Measurements from ENCODE around the gene TMPRSS3. TPM values are rescaled to one million over a fixed set of nuclear protein-coding genes. Genes with fewer than 3 reads are reported as not detected.
A peak's percentile ranks its signal among the peaks of the same experiment; 100 is the strongest.

Gene TMPRSS3
- total and polyA plus RNA-seq, 9 of the 15 experiments (the other 6 are each of a cell fraction or from before 2014, with no cell fraction given): 0.07 TPM; not detected in 8

- TF ChIP-seq REST (IDR thresholded peaks at IDR 0.05; ENCODE audit: borderline replicate concordance) (peak; percentile 58), REST (CRISPR knock-in tag; IDR thresholded peaks at IDR 0.05; ENCODE audit: low read depth) (no peak), FOXK2 (conservative IDR thresholded peaks at IDR 0.05 in 1 of 2, IDR thresholded peaks at IDR 0.05 in 1 of 2; ENCODE audit: low read depth in 2 of 2) (peak; percentile 75 to 76; a peak in 3 of 4 replicates), POLR2AphosphoS5 (IDR thresholded peaks at IDR 0.05; ENCODE audit: control insufficient read depth, insufficient read depth, low read depth, low read length) (no peak), MAX (CRISPR knock-in tag; IDR thresholded peaks at IDR 0.05) (peak; percentile 73; the same call in 1 of the 2 replicates), TFAP4 (CRISPR knock-in tag; IDR thresholded peaks at IDR 0.05; ENCODE audit: borderline replicate concordance) (peak; percentile 43; the same call in 1 of the 2 replicates), CREB1 (IDR thresholded peaks at IDR 0.05) (peak; percentile 74), CREB1 (CRISPR knock-in tag; IDR thresholded peaks at IDR 0.05) (peak; percentile 73; the same call in 1 of the 2 replicates), RCOR1 (IDR thresholded peaks at IDR 0.05; ENCODE audit: borderline replicate concordance in 1 of 2, low read depth in 2 of 2, low read length in 2 of 2) (peak in 1 of 2 experiments; percentile 83; a peak in 1 of 4 replicates), TEAD1 (CRISPR knock-in tag; IDR thresholded peaks at IDR 0.05) (peak in 1 of 2 experiments; percentile 35; a peak in 1 of 4 replicates), JUN (IDR thresholded peaks at IDR 0.05; ENCODE audit: borderline replicate concordance, low read depth, low read length) (peak; percentile 96), JUN (CRISPR knock-in tag; IDR thresholded peaks at IDR 0.05; ENCODE audit: borderline replicate concordance) (no peak), TRIM24 (IDR thresholded peaks at IDR 0.05) (peak; percentile 58 to 75; a peak in 3 of 4 replicates), RAD21 (CRISPR knock-in tag; conservative IDR thresholded peaks at IDR 0.05 in 1 of 2, IDR thresholded peaks at IDR 0.05 in 1 of 2) (peak in 1 of 2 experiments; percentile 9; a peak in 1 of 4 replicates), CXXC5 (CRISPR knock-in tag; IDR thresholded peaks at IDR 0.05) (peak; percentile 57), NEUROD1 (IDR thresholded peaks at IDR 0.05; ENCODE audit: borderline replicate concordance, low read depth, low read length, partially characterized antibody) (peak; percentile 25), HES1 (IDR thresholded peaks at IDR 0.05; ENCODE audit: low read depth) (peak; percentile 93), PTBP1 (IDR thresholded peaks at IDR 0.05; ENCODE audit: low read depth, low read length) (no peak)
Observed at GRCh38 chr21:42433946-42434551, 38.2 kb upstream of the TMPRSS3 start (continued).
